Heart right ventricle (tissue), 16 donors: ENCODE measurements around the gene ZAP70. TPM values are rescaled to one million over a fixed set of nuclear protein-coding genes. Genes with fewer than 3 reads are reported as not detected.

Experiments used
- ATAC-seq, 8 donors: fragments of 200-7000 bp; cut with Tn5 transposase; one replicate each; pipeline ENCODE4 v1.9.1; 2020; ENCODE audit warnings: mild to moderate bottlenecking in 8 of 8, moderate library complexity in 8 of 8, moderate number of reproducible peaks in 1 of 8
- DNase-seq, 2 donors: peaks; one replicate each; pipeline ENCODE4 v3.0.0-alpha.2; 2020
- H3K27ac ChIP-seq, 10 donors: fragments of 200-600 bp; sonication (generic) in 2 of 10; one replicate each; pipeline versions ENCODE4 v1.5.0 to v1.8.0; 2020 to 2022; ENCODE audit warnings: mild to moderate bottlenecking in 3 of 10
- H3K27me3 ChIP-seq, 7 donors: fragments of 200-600 bp; one replicate each; pipeline ENCODE4 v1.8.0; 2021 to 2022; ENCODE audit warnings: mild to moderate bottlenecking in 2 of 7
- H3K36me3 ChIP-seq, 9 donors: fragments of 200-600 bp; sonication (generic) in 1 of 9; one replicate each; pipeline versions ENCODE4 v1.5.0 to v1.8.0; 2020 to 2022; ENCODE audit warnings: mild to moderate bottlenecking in 2 of 9
- H3K4me1 ChIP-seq, 9 donors: fragments of 200-600 bp; sonication (generic) in 1 of 9; one replicate each; pipeline versions ENCODE4 v1.5.0 to v1.8.0; 2020 to 2022; ENCODE audit warnings: mild to moderate bottlenecking in 4 of 9
- H3K4me3 ChIP-seq, 10 donors: fragments of 200-600 bp; sonication (generic) in 2 of 10; one replicate each; pipeline versions ENCODE4 v1.5.0 to v1.8.0; 2020 to 2022; ENCODE audit warnings: mild to moderate bottlenecking in 7 of 10, moderate library complexity in 2 of 10
- H3K9me3 ChIP-seq, 11 donors: fragments of 200-600 bp in 10 of 11; sonication (generic) in 2 of 11; one replicate each; pipeline versions ENCODE4 v1.5.0 to v1.8.0; 2013 to 2022; ENCODE audit warnings: mild to moderate bottlenecking in 2 of 11, control low read depth in 1 of 11, moderate library complexity in 1 of 11
- CTCF ChIP-seq, 9 donors: fragments of 200-600 bp; sonication (generic) in 2 of 9; IDR thresholded peaks; one replicate each; pipeline versions ENCODE4 v1.5.0 to v1.8.0; 2021 to 2022; ENCODE audit warnings: antibody characterized with exemption in 9 of 9, mild to moderate bottlenecking in 5 of 9, moderate library complexity in 1 of 9
- WGBS, 2 donors: extraction: QIAGEN DNeasy Blood & Tissue Kit; methylation state at CpG; one replicate each; pipeline ENCODE4 v1.1.7; 2013; ENCODE audit warnings: inconsistent platforms in 1 of 2; 5-methylcytosine and 5-hydroxymethylcytosine counted together
- intact Hi-C, 10 donors: fragments of 100-400 bp; cut with DNase I; formaldehyde crosslinking; loops; one replicate each; pipeline versions ENCODE4 v1.11.1 to v1.14.2; 2022
- polyA plus RNA-seq, 2 donors: library from polyadenylated mRNA; stranded (reverse); fragments of 200-250 nt; gene quantifications; one replicate each; pipeline ENCODE4 v1.2.3, GENCODE V29; 2013
- total RNA-seq, 10 donors: library from RNA; stranded (reverse); fragmentation: NEBNext Ultra II Directional in 3 of 10; extraction: Animal tissue kit (Norgen Biotek cat#: 25700) in 3 of 10; gene quantifications; one replicate each; pipeline versions ENCODE4 v1.2.1 to v1.2.4, GENCODE V29; 2021 to 2023
- donor health status: Arrhythmogenic right ventricular cardiomyopathy.
- donor health status: ischemic (EF 13 %, LVEDD 7.1; RV severe dilation, severe dysfunction).
- donor health status: healthy with polysubstance abuse.
- donor health status: DM: no; HTN: yes; CAD: no.
- donor health status: DM: no; HTN: no; CAD: no.
- donor health status: ischemic (EF 25% LVEDD 6.9; RV normal size, moderate dysfunction).
- donor health status: ischemic (EF 25% LVEDD 5.7; RV mildly dilated, moderate dysfunction).
- donor health status: healthy.
- donor health status: DM: yes; HTN: yes; CAD: no.
- donor health status: Ischemic cardiomyopathy.
- donor health status: ischemic (EF 35%, LVEDD 5.7; RV mildly dilated, moderate dysfunction).
- donor health status: nonischemic (EF 11% LVEDD 7.7; RV severe dilation, severe dysfunction).
- donor health status: DM: yes; HTN: yes; CAD: no.
- donor health status: PGD.
- donor health status: ischemic (EF 29% LVEDD 5.4; RV normal size, mild dysfunction).
- donor health status: nonischemic (EF 23%, LVEDD 6.1; RV moderate dilation, normal function).

The ZAP70 gene
- total and polyA plus RNA-seq, 12 donors, result 0.42 to 8.7 (median 0.67) TPM

- Histone ChIP-seq H3K27me3 (no peaks in the 10 kb centered on the region), H3K27ac (no peak overlapping the region), H3K4me3 (no peak overlapping the region), H3K4me1 (peaks cover 0 to 10% (median 3%) of the 10 kb centered on the region in 9 donors), H3K9me3 (no peaks in the 10 kb centered on the region), H3K36me3 (no peaks in the 10 kb centered on the region)
- ATAC-seq (no peak), DNase-seq (no peak)
- TF ChIP-seq CTCF (IDR thresholded peaks at IDR 0.05), result no peak
- 89 to 93% methylated on average over 5 of the region's 5 CpGs for WGBS, 2 donors
- intact Hi-C loops, result loop anchor here in 8 of 10 donors (2.0 to 10.0 kb wide), 5 partner anchors 37 to 682 kb away; no protein-coding TSS in a partner anchor
Observed at GRCh38 chr2:97704989-97705388, 8.4 kb upstream of the ZAP70 start.

GRCh38 chr2:97706112-97706511 lies 7.3 kb upstream of the ZAP70 start:
- Histone ChIP-seq H3K4me3 (no peak overlapping the region), H3K27ac (no peak overlapping the region), H3K36me3 (no peaks in the 10 kb centered on the region), H3K4me1 (peaks cover 0 to 7% (median 3%) of the 10 kb centered on the region in 9 donors), H3K27me3 (no peaks in the 10 kb centered on the region), H3K9me3 (no peaks in the 10 kb centered on the region)
- intact Hi-C loops, result loop anchor here in 8 of 10 donors (5.0 to 10.0 kb wide), 3 partner anchors 36 to 679 kb away; no protein-coding TSS in a partner anchor
- 96 to 98% methylated on average over 13 of the region's 13 CpGs for WGBS, 2 donors
- no peak for TF ChIP-seq CTCF (IDR thresholded peaks at IDR 0.05)
- ATAC-seq (no peak), DNase-seq (no peak)

GRCh38 chr2:97706708-97707345 lies 6.5 kb upstream of the ZAP70 start:
- TF ChIP-seq CTCF (IDR thresholded peaks at IDR 0.05), result no peak
- H3K27me3 ChIP-seq, result no peaks in the 10 kb centered on the region
- no peak for DNase-seq
- ATAC-seq, result no peak
- no peaks in the 10 kb centered on the region for H3K36me3 ChIP-seq
- peaks cover 0 to 7% (median 3%) of the 10 kb centered on the region in 9 donors for H3K4me1 ChIP-seq
- intact Hi-C loops, result loop anchor here in 8 of 10 donors (5.0 to 10.0 kb wide), 3 partner anchors 35 to 678 kb away; no protein-coding TSS in a partner anchor
- WGBS, 2 donors, result 79 to 84% methylated on average over 10 to 11 of the region's 11 CpGs
- no peak overlapping the region for H3K4me3 ChIP-seq
- no peaks in the 10 kb centered on the region for H3K9me3 ChIP-seq
- H3K27ac ChIP-seq, result no peak overlapping the region

- no peaks in the 10 kb centered on the region for H3K9me3 ChIP-seq
- no peak for DNase-seq
- H3K27ac ChIP-seq, result no peak overlapping the region
- WGBS, 2 donors, result 90 to 93% methylated on average over 11 of the region's 11 CpGs
- no peak for TF ChIP-seq CTCF (IDR thresholded peaks at IDR 0.05)
- ATAC-seq, result no peak
- no peaks in the 10 kb centered on the region for H3K36me3 ChIP-seq
- H3K4me1 ChIP-seq, result peaks cover 0 to 8% (median 3%) of the 10 kb centered on the region in 9 donors
- H3K4me3 ChIP-seq, result no peak overlapping the region
- H3K27me3 ChIP-seq, result no peaks in the 10 kb centered on the region
- intact Hi-C loops, result loop anchor here in 8 of 10 donors (5.0 to 10.0 kb wide), 3 partner anchors 35 to 677 kb away; no protein-coding TSS in a partner anchor
Observed at GRCh38 chr2:97707362-97708047, 5.9 kb upstream of the ZAP70 start.
